Measurements from ENCODE around the gene MAP3K8.
"Not testable (repeated sequence)": the region's sequence is repeated elsewhere in the genome, so short reads cannot be mapped to it uniquely, and the experiment has no call there.

GRCh38 chr10:30435499-30436167 lies 1.6 kb downstream of the MAP3K8 start:
- not testable (repeated sequence) for TF ChIP-seq REST (IDR thresholded peaks at IDR 0.05; ENCODE audit: low read depth, low read length); USF1 (IDR thresholded peaks at IDR 0.05; ENCODE audit: borderline replicate concordance, extremely low read length, insufficient read depth, low read depth, low read length)
